Umbilical cord (tissue), 2 donors: ENCODE results near the gene HELQ. TPM values are rescaled to one million over a fixed set of nuclear protein-coding genes. Genes with fewer than 3 reads are reported as not detected.

Source experiments
- DNase-seq: peaks from one replicate; pipeline ENCODE4 v3.0.0-alpha.2; 2015; ENCODE audit warnings: low spot score
- total RNA-seq: library from RNA; depleted of rRNA; stranded (reverse); fragments of >200 nt; gene quantifications from one replicate; pipeline ENCODE4 v1.2.3, GENCODE V29; 2014; ENCODE audit warnings: low replicate concordance; ENCODE audit not compliant: insufficient read depth

HELQ gene
- total RNA-seq, 1 donor from 2014 or later = 3.4 TPM

DNA sequence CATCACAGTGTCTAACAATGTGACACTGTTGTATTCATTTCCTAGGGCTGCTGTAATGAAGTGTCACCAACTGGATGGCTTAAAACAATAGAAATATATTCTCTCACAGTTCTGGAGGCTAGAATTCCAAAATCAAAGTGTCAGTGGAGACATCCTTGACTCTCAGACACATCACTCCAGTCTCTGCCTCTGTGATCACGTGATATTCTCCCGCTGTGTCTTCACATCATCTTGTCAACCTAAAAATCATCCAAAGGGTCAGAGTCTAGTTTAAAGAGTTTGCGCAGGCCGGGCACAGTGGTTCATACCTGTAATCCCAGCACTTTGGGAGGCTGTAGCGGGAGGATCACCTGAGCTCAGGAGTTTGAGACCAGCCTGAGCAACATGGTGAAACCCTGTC is 84.4 kb downstream of the HELQ start:
- DNase-seq = no peak

DNA sequence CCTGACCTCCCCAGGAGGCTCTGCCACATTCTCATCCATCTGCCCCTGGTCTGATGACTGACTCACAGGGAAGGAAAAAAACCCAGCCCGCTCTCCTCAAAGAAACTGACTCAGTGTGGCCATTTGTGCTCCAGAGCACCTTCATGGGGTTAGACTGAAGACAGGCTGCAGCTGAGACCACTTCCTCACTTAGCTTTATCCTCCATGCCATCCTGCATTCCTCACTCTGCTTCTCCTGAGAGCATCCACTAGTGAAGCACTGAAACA is 85.0 kb downstream of the HELQ start:
- DNase-seq = no peak

DNA sequence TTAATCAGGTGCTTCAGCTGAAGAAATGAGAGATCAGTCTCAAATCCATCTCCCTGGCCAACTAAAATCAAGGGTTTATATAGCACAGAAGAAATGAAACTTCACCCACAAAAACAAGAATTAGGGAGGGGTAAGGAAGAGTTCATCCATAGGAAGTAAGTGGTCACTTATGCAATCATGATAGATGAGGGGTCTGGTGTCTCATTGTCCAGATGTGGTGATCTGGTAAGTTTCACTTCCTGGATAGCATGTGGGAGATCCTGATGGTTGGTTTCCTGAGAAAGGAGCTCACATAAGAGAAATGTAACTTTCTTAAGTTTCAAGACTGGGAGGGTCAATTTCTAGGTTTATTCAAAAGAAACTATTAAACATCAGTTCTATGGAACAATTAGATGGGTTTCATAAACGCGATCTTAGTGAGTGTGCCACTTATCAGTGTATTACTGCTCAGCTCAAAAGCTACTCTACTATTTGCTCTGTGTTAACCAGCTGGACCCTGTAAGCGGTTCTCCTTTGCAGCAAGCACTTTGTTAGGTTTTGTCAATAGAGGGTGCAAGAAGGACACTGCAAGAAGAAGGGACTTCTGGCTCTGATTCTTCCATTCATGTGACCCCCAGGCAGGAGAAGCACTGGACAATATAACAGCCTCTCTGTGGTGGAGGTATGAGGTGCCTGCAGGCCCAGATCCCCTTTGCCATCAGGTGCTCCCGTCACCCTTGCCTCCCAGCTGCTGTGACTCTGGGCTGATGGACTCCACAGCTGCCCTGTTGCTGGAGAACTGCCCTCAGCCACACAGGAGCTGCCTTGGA is 85.6 kb downstream of the HELQ start:
- peak; percentile 35 for DNase-seq

DNA sequence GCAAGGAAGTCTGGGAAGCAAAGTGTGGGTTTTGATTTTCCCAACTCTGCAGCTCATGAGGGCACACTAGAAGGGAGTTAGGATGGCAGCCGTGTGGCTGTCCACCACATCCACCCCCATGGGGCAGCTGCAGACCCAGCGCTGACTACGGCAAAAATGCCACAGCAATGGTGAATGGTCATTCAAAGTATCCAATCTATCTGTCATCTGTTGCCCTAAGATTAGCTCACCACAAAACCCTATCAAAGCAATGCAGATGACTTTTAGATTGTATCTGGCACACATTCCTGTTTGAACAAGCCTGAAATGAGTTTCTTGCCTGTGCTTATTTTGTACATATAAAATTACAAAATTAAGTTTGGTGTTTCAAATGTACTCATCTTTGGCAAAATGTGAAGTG is 91.3 kb downstream of the HELQ start:
- peak; percentile 24 for DNase-seq

DNA sequence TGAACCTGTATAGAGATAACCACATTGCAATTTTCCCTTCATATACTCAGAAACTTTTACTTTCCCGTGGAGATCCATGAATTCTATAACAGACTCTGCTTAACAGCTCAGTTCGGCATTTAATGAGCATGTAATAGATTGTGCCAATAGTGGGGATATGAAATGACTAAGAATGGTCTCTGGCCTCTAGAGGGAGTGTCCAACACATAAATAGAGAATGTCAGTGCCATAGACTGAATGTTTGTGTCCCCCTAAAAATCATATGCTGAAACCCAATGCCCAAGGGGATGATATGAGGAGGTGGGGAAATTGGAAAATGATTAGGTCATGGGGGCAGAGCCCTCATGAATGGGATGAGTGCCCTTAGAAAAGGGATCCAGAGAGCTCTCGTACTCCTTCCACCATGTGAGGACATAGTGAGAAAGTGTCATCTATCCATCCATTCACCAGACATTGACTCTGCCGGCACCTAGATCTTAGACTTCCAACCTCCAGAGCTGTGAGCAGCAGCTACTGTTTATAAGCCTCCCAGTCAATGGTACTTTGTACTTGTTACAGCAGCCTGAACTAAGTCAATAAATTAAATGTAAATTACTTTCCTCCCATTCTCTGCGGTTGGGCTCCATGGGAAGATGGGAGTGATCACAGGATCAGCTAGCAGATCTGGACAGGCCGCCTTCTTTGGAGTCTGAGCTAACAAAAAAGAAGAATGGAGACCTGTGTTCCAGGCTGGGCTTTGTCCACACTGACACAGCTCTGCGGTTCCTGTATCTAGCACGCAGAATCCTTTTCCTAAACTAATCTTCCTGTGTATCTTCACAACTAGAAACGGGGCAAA is 92.9 kb downstream of the HELQ start:
- peak; percentile 14 for DNase-seq

DNA sequence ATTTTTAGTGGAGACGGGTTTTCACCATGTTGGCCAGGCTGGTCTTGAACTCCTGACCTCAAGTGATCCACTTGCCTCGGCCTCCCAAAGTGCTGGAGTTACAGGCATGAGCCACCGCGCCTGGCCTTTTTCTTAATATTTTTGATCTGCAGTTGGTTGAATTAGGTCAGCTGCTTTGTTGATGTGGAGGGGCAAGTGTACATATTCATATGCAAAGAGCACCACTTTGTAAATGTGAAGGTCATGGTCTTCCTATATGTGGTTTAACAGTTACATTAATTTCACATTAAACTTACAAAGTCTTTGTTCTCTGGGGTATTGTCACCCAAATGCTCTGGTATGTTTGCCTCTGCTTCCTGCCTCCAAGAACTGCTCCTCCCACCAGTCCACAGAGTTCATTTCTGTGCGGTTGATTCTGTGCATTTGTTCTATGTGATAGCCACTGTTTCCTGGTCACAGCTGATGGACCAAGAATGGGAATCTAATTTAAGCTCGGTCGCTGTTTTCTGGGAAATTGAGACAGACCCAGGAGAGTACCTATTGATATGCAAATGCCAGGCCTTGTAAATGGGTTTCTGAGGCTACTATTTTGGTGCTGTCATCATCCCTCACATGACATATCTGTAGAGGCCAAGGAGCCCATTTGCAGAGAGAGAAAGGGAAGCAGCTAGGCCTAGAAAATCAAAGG is 94.1 kb downstream of the HELQ start:
- DNase-seq = no peak

DNA sequence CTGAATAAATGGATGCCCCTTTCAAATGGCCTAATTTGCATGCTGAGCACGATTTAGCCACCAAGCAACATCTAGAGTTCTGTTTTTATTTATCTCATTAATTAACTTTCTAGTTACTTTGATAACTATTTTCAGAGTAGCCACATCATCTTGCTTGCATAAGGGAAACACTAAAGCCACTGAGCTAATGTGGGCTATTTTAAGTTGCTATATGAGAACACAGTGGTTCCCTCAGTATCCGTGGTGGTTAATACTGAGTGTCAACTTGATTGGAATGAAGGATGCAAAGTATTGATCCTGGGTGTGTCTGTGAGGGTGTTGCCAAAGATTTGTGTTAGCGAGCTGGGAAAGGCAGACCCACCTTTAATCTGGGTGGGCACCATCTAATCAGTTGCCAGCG is 95.6 kb downstream of the HELQ start:
- DNase-seq = no peak

DNA sequence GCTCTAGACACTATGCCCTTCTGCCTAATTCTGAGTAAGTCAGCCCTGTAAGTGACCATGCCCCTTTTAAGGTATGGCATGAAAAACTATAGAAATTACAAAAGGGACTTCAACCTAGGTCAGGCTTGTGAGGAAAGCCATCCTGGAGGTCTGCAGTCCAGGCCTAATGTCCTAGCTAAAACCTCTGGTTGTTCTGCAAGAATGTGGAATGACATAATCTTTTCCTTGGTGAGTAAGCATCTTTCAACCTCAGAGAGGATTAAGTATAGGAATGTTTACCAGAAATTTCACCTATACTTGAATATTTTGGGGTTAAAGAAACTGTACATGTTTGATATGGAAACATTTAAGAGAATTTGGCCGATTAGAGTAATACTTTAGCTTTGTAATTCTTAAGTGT is 97.2 kb downstream of the HELQ start:
- DNase-seq = peak; percentile 35

Other genes starting within 250 kb of the HELQ start
- 11.1 TPM for gene COQ2, start 171.0 kb downstream of the HELQ start, total RNA-seq
- 2.9 TPM for gene HPSE, start 121.0 kb downstream of the HELQ start, total RNA-seq
- 35.4 TPM for gene MRPS18C, start 235 bp upstream of the HELQ start, total RNA-seq
- 31.3 TPM for gene ABRAXAS1, start 29.3 kb upstream of the HELQ start, total RNA-seq
- 10.4 TPM for gene GPAT3, start 80.3 kb upstream of the HELQ start, total RNA-seq